ENCODE data around the gene CNKSR3.

The CNKSR3 gene

DNA sequence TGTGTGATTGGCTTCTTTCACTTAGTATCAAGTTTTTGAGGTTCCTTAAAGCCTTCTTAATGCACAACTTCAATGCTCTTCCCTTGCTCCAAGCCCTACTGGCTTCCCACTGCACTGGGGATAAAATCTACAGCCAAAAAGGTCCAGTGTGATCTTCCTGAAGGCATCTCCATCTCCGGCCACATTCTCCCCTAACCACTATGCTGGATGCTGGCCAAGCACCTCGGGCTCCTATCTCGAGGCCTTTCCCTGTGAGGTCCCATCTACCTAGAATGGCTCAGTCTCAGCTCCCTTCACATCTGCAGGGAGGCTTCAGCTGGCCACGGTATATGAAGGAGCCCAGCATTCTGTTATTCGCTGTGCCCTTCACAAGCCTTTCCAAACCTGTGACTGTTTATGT lies 48.1 kb downstream of the CNKSR3 start:
- no peak for TF ChIP-seq CTCF (IDR thresholded peaks at IDR 0.05; ENCODE audit: insufficient read depth, low read length)
- TF ChIP-seq SPI1 (IDR thresholded peaks at IDR 0.05; ENCODE audit: borderline replicate concordance, low read depth), result no peak
- Histone ChIP-seq H3K4me3 (replicated peaks; ENCODE audit: insufficient read depth, low read length) (no peak overlapping the region), H3K27me3 (ENCODE audit: insufficient read depth, poor library complexity, severe bottlenecking) (no peaks in the 10 kb centered on the region), H3K27ac (replicated peaks) (no peak overlapping the region)
- no peak for DNase-seq (ENCODE audit: low read depth in 1 of 2, low spot score in 1 of 2)

- Histone ChIP-seq H3K4me3 (replicated peaks; ENCODE audit: insufficient read depth, low read length) (no peak overlapping the region), H3K27me3 (ENCODE audit: insufficient read depth, poor library complexity, severe bottlenecking) (no peaks in the 10 kb centered on the region), H3K27ac (replicated peaks) (no peak overlapping the region)
- no peak for TF ChIP-seq GABPA (IDR thresholded peaks at IDR 0.05; ENCODE audit: low read depth)
- TF ChIP-seq POLR2AphosphoS5 (IDR thresholded peaks at IDR 0.05; ENCODE audit: low read depth), result no peak
- TF ChIP-seq SPI1 (IDR thresholded peaks at IDR 0.05; ENCODE audit: borderline replicate concordance, low read depth), result no peak
- TF ChIP-seq CTCF (IDR thresholded peaks at IDR 0.05; ENCODE audit: insufficient read depth, low read length), result no peak
- no peak for DNase-seq (ENCODE audit: low read depth in 1 of 2, low spot score in 1 of 2)
Observed at GRCh38 chr6:154461348-154461747, 49.1 kb downstream of the CNKSR3 start.

DNA sequence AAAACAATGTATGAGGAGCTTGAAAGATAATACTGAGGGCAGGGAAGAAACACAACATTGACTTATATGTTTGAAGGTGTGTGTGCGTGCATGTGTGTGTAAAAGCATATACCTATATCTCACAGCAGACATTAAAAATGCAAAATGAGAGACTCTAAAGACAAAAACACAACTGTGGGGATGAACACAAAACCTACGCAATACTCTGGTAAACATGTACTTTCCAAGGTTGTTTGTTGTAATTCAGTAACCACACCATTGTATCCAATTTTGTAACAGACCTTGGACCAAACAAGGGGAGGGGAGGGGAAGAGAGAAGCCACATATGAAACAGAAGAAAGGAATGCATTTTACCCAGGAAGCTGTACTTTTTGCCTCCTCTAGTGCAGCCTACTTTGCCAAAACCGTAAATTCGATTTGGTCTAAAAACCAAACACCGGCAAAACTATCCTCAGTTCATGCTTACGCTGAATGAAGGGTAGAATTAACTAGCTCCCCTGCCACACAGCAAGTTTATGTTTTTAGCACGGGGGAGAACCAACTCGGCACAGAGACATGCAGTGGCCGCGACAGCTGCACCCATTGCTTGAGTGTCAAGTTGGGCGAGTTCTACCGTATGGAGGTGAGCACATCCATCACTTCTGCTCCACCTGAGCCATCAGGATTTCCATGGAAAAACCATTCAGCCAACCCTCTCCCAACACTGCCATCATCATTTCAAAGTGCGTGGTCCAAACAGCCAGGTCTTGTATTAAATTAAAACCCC lies 50.0 kb downstream of the CNKSR3 start:
- no peak overlapping the region for H3K4me3 ChIP-seq (replicated peaks; ENCODE audit: insufficient read depth, low read length)
- no peak for TF ChIP-seq POLR2AphosphoS5 (IDR thresholded peaks at IDR 0.05; ENCODE audit: low read depth)
- TF ChIP-seq REST (IDR thresholded peaks at IDR 0.05; ENCODE audit: insufficient replicate concordance, low read depth), result no peak
- H3K27ac ChIP-seq (replicated peaks), result no peak overlapping the region
- DNase-seq (ENCODE audit: low read depth in 1 of 2, low spot score in 1 of 2), result no peak
- H3K27me3 ChIP-seq (ENCODE audit: insufficient read depth, poor library complexity, severe bottlenecking), result no peaks in the 10 kb centered on the region

GRCh38 chr6:154459513-154459912 lies 51.0 kb downstream of the CNKSR3 start:
- TF ChIP-seq CTCF (IDR thresholded peaks at IDR 0.05; ENCODE audit: insufficient read depth, low read length) (no peak), SPI1 (IDR thresholded peaks at IDR 0.05; ENCODE audit: borderline replicate concordance, low read depth) (no peak), GABPA (IDR thresholded peaks at IDR 0.05; ENCODE audit: low read depth) (no peak), REST (IDR thresholded peaks at IDR 0.05; ENCODE audit: insufficient replicate concordance, low read depth) (no peak), POLR2AphosphoS5 (IDR thresholded peaks at IDR 0.05; ENCODE audit: low read depth) (no peak)
- DNase-seq (ENCODE audit: low read depth in 1 of 2, low spot score in 1 of 2), result no peak
- Histone ChIP-seq H3K27ac (replicated peaks) (no peak overlapping the region), H3K27me3 (ENCODE audit: insufficient read depth, poor library complexity, severe bottlenecking) (no peaks in the 10 kb centered on the region), H3K4me3 (replicated peaks; ENCODE audit: insufficient read depth, low read length) (no peak overlapping the region)

Measured in HL-60 (cell line).